IPS-15b (cell line): Measurements from ENCODE around the gene EYS.

Experiments used
- H3K27me3 ChIP-seq: one replicate; pipeline ENCODE4 v1.6.1; 2013; ENCODE audit warnings: low read length; ENCODE audit not compliant: control insufficient read depth, insufficient read depth
- H3K36me3 ChIP-seq: one replicate; pipeline ENCODE4 v1.6.1; 2013; ENCODE audit warnings: low read length; ENCODE audit not compliant: control insufficient read depth, insufficient read depth
- H3K4me1 ChIP-seq: one replicate; pipeline ENCODE4 v1.6.1; 2013; ENCODE audit warnings: mild to moderate bottlenecking, low read length; ENCODE audit not compliant: control insufficient read depth, insufficient read depth
- H3K4me3 ChIP-seq: one replicate; pipeline ENCODE4 v1.5.1; 2013; ENCODE audit warnings: low read depth, low read length
- H3K9ac ChIP-seq: one replicate; pipeline ENCODE4 v1.6.1; 2013; ENCODE audit warnings: low read depth, mild to moderate bottlenecking, low read length
- H3K9me3 ChIP-seq: one replicate; pipeline ENCODE4 v1.6.1; 2013; ENCODE audit warnings: mild to moderate bottlenecking, low read length; ENCODE audit not compliant: control insufficient read depth, insufficient read depth

The EYS gene

DNA sequence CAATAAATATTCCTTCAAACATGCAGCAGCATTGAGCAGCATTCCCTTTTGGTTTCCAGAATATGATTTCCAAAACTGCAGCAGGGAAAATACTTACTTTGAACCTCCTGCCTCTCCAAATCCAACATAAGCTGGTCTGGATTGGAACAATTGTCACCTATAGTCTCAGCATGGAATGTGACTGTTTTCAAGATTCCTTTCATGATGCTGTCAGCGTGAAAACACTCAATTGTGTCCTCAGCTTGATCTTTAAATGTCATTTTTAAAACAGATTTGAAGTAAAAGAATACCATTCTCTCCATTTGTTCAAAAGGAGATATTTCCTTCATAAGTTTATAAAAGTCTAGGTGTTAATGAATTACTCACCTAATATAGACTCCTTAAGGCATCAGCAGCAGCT lies 993.9 kb downstream of the EYS start:
- H3K4me3 ChIP-seq, result no peak overlapping the region
- H3K9ac ChIP-seq, result no peak overlapping the region
- H3K27me3 ChIP-seq, result no peaks in the 10 kb centered on the region
- H3K36me3 ChIP-seq, result no peaks in the 10 kb centered on the region
- H3K4me1 ChIP-seq, result no peaks in the 10 kb centered on the region
- H3K9me3 ChIP-seq, result no peaks in the 10 kb centered on the region

DNA sequence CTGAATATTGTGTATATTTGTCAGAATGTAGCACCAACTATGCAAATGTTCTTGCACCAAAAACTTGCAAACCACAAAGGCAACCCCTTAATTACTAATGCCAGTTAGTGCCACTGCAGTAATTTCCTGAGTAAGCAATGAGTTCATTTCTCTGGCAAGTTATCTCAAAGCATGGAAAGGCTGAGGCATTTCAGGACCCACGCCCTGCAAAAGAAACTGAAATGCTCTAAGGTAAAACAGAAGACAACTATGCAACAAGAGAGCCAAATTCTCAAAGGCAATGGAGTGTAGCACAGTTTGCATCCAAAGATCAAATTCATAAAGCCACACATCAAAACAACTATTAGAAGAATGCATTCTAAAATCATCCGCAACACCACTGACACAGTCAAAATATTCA lies 994.4 kb downstream of the EYS start:
- Histone ChIP-seq H3K4me1 (no peaks in the 10 kb centered on the region), H3K36me3 (no peaks in the 10 kb centered on the region), H3K9ac (no peak overlapping the region), H3K27me3 (no peaks in the 10 kb centered on the region), H3K4me3 (no peak overlapping the region), H3K9me3 (no peaks in the 10 kb centered on the region)

DNA sequence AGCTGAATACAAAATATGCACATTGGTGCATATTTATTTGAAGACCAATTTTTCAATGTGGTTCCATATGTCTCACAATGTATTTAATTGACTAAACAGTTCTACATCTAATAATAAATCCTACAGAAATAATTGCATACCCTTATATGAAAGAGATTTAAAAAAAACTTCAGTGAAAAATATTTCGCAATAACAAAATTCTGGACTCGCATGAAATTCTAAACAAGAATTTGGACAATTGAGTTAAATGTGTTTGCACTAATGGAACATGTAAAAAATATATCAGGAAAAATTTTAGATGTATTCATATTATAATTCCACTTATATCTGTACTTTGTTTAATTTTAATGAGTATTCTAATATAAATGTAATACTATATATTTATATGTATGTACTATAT lies 1003.1 kb downstream of the EYS start:
- Histone ChIP-seq H3K36me3 (no peaks in the 10 kb centered on the region), H3K9me3 (no peaks in the 10 kb centered on the region), H3K4me1 (no peaks in the 10 kb centered on the region), H3K27me3 (no peaks in the 10 kb centered on the region), H3K4me3 (no peak overlapping the region), H3K9ac (no peak overlapping the region)

DNA sequence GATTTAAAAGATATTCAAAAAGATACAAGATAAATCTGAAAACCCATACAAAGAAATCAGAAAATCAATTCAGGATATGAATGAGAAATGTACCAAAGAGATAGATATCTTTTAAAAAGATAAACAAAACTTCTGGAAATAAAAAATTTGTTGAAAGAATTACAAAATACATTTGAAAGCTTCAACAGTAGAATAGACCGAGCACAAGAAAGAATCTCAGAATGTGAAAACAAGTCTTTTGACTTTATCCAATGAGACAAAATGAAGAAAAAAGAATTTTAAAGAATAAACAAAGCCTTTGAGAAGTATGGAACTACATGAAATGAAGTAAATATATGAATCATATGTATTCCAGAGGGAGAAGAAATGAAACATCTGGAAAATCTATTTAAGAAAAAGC lies 1011.0 kb downstream of the EYS start:
- Histone ChIP-seq H3K9me3 (no peaks in the 10 kb centered on the region), H3K9ac (no peak overlapping the region), H3K4me3 (no peak overlapping the region), H3K4me1 (no peaks in the 10 kb centered on the region), H3K27me3 (no peaks in the 10 kb centered on the region), H3K36me3 (no peaks in the 10 kb centered on the region)

DNA sequence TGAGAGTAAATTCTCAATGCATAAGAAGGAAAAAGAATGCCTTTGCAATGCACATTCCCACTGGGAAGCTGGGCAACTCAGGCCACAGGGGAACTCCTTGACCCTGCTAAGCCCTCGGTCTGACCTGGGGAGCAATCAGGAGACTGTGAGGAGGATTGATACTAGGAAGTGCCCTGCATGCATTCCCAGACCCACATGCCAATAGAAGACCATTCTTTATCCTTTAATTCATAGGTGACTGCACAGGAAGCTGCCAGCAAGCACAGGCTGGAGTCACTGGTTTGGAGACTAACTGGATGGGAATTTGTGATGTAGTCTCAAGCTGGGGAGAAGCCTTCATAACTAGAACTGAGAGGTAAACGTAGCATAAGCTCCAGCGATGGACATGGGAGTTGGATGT lies 1012.7 kb downstream of the EYS start:
- no peak overlapping the region for H3K9ac ChIP-seq
- no peaks in the 10 kb centered on the region for H3K9me3 ChIP-seq
- no peaks in the 10 kb centered on the region for H3K27me3 ChIP-seq
- no peaks in the 10 kb centered on the region for H3K36me3 ChIP-seq
- H3K4me3 ChIP-seq, result no peak overlapping the region
- H3K4me1 ChIP-seq, result no peaks in the 10 kb centered on the region

DNA sequence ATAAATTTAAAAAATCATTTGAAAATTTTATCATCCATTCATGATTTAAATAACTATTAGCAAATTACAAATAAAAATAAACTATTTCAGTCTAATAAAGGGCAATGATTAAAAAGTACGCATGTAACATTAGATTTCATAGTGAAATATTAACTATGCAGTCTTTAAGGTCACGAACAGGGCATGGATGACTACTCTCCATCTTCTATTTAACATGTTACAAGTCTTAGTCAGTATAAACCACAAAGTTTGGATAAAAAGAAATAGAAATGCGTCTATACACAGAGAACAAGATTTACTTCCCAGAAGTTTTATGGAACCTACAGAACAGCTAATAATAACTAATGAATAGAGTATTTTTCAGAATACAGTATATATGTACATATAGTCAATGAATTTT lies 1016.0 kb downstream of the EYS start:
- H3K4me3 ChIP-seq, result no peak overlapping the region
- no peaks in the 10 kb centered on the region for H3K27me3 ChIP-seq
- no peaks in the 10 kb centered on the region for H3K4me1 ChIP-seq
- no peaks in the 10 kb centered on the region for H3K9me3 ChIP-seq
- no peaks in the 10 kb centered on the region for H3K36me3 ChIP-seq
- no peak overlapping the region for H3K9ac ChIP-seq

DNA sequence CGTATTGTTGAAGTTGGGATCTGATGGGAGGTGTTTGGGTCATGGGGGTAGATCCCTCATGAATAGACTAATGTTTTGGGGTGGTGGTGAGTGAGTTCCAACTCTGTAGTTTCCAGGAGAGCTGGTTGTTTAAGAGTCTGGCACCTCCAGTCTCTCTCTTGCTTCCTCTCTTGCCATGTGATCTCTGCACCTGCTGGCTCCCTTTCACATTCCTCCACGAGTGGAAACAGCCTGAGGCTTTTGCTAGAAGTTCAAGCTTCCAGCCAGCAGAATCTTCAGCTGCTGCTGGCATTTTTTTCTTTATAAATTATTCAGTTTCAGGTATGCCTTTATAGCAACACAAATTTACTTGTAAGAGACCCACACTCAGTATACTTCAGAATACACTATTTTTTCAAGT lies 1021.6 kb downstream of the EYS start:
- Histone ChIP-seq H3K9ac (no peak overlapping the region), H3K4me3 (no peak overlapping the region), H3K27me3 (no peaks in the 10 kb centered on the region), H3K9me3 (no peaks in the 10 kb centered on the region), H3K36me3 (no peaks in the 10 kb centered on the region), H3K4me1 (no peaks in the 10 kb centered on the region)

- Histone ChIP-seq H3K4me3 (no peak overlapping the region), H3K36me3 (no peaks in the 10 kb centered on the region), H3K9me3 (no peaks in the 10 kb centered on the region), H3K9ac (no peak overlapping the region), H3K4me1 (no peaks in the 10 kb centered on the region), H3K27me3 (no peaks in the 10 kb centered on the region)
These were observed 1023.3 kb downstream of the EYS start for GRCh38 chr6:64683682-64684081.

- Histone ChIP-seq H3K4me3 (no peak overlapping the region), H3K36me3 (no peaks in the 10 kb centered on the region), H3K4me1 (no peaks in the 10 kb centered on the region), H3K9ac (no peak overlapping the region), H3K27me3 (no peaks in the 10 kb centered on the region), H3K9me3 (no peaks in the 10 kb centered on the region)
These were observed 1025.4 kb downstream of the EYS start for GRCh38 chr6:64681416-64682160.

DNA sequence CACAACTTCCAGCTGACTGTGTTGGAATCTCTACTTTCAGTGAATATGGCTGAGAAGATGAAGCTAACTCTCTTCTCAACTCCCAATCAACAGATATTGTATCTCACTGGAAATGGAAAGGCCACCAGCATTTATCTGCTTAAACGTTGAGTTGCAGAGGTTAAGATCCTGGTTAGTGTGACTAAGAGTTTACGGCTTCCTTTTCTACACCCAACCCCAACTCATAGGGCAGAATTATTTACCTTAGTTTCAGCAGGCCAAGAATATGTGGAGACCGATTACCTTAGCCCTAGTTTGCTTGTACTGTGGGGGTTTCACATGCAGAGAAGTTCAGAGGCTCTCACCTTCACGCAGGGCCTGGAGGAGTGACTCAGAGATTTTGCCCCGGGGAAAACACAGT lies 1026.6 kb downstream of the EYS start:
- Histone ChIP-seq H3K9me3 (no peaks in the 10 kb centered on the region), H3K27me3 (no peaks in the 10 kb centered on the region), H3K4me3 (no peak overlapping the region), H3K36me3 (no peaks in the 10 kb centered on the region), H3K9ac (no peak overlapping the region), H3K4me1 (no peaks in the 10 kb centered on the region)

- H3K4me3 ChIP-seq, result no peak overlapping the region
- H3K4me1 ChIP-seq, result no peaks in the 10 kb centered on the region
- H3K36me3 ChIP-seq, result no peaks in the 10 kb centered on the region
- H3K27me3 ChIP-seq, result peaks cover 6% of the 10 kb centered on the region
- H3K9me3 ChIP-seq, result no peaks in the 10 kb centered on the region
- no peak overlapping the region for H3K9ac ChIP-seq
These were observed 1027.6 kb downstream of the EYS start for GRCh38 chr6:64679416-64679815.

GRCh38 chr6:64672651-64673050 lies 1034.4 kb downstream of the EYS start:
- H3K36me3 ChIP-seq, result no peaks in the 10 kb centered on the region
- H3K9ac ChIP-seq, result no peak overlapping the region
- peaks cover 72% of the 10 kb centered on the region for H3K27me3 ChIP-seq

More at GRCh38 chr6:64672651-64673050, 1034.4 kb downstream of the EYS start:
- no peaks in the 10 kb centered on the region for H3K4me1 ChIP-seq
- no peak overlapping the region for H3K4me3 ChIP-seq
- no peaks in the 10 kb centered on the region for H3K9me3 ChIP-seq
